Measurements from ENCODE around the gene PCDHGB3. TPM values are rescaled to one million over a fixed set of nuclear protein-coding genes. Genes with fewer than 3 reads are reported as not detected.

The PCDHGB3 gene
- total and polyA plus RNA-seq, 10 of the 15 experiments (the other 5 are each of a cell fraction or from before 2014, with no cell fraction given) = 0.12 to 0.50 (median 0.20) TPM; not detected in 4

GRCh38 chr5:141322261-141322660 is 47.8 kb upstream of the PCDHGB3 start (continued):
- peak; percentile 95 for TF ChIP-seq NFIC (IDR thresholded peaks at IDR 0.05; ENCODE audit: low read depth, low read length)
- 0 out of 2 replicates have a peak, but pooled peaks have one; percentile 54 for TF ChIP-seq PML (IDR thresholded peaks at IDR 0.05; ENCODE audit: low read length)
- peak; percentile 60; the same call in 1 of the 2 replicates for TF ChIP-seq FOXM1 (IDR thresholded peaks at IDR 0.05; ENCODE audit: low read depth, low read length)
- no peak for TF ChIP-seq SREBF1 (IDR thresholded peaks at IDR 0.05; ENCODE audit: low read length)

- H2AFZ ChIP-seq (ENCODE audit: control insufficient read depth, low read depth, low read length) = peak overlapping the region; percentile 98
- no peaks in the 10 kb centered on the region for H4K20me1 ChIP-seq (ENCODE audit: control insufficient read depth, insufficient read depth)
- DNase-seq (ENCODE audit: low read depth, low spot score) = no peak
- H3K36me3 ChIP-seq (ENCODE audit: control insufficient read depth in 2 of 2, insufficient read depth in 2 of 2, low read length in 1 of 2) = no peaks in the 10 kb centered on the region
- BruUV-seq (replicated peaks) = no TSS peak
- H3K4me1 ChIP-seq (ENCODE audit: control insufficient read depth, insufficient read depth, low read length) = no peaks in the 10 kb centered on the region
- H3K79me2 ChIP-seq (ENCODE audit: control insufficient read depth, insufficient read depth, low read length) = no peaks in the 10 kb centered on the region
- in situ Hi-C loops (cut with MboI) (loop anchor here (10.0 kb wide), 1 partner anchor 239 kb away; no protein-coding TSS in a partner anchor), intact Hi-C loops (cut with micrococcal nuclease; ENCODE audit: unreplicated experiment) (no loop called here)
- ChIA-PET RAD21 (ENCODE audit: unreplicated experiment) (no interaction called here), SMC1A (ENCODE audit: uncharacterized antibody, unreplicated experiment) (interaction anchor here (1.0 kb wide), 1 partner anchor 9 kb away, joined by 6 read pairs; no protein-coding TSS in a partner anchor), POLR2A (interaction anchor here (0.6 kb wide), 1 partner anchor 282 kb away, joined by 9 read pairs; no protein-coding TSS in a partner anchor), CTCF (interaction anchor here (0.6 to 1.4 kb wide), 6 partner anchors 22 to 266 kb away, joined by 3 to 5 read pairs (median 4); partner anchors contain the start of gene PCDHGB2)
- peak overlapping the region; percentile 51 for H3K9ac ChIP-seq (ENCODE audit: control insufficient read depth, insufficient read depth, low read length)
- no peak for FAIRE-seq
- H3K27ac ChIP-seq (ENCODE audit: control insufficient read depth, insufficient read depth) = no peak overlapping the region
- WGBS (ENCODE audit: insufficient coverage, insufficient replicate concordance, low lambda C conversion rate, missing lambda C conversion rate) = 36% methylated on average over 27 of the region's 27 CpGs
- H3K27me3 ChIP-seq (replicated peaks in 1 of 2; ENCODE audit: control insufficient read depth in 2 of 2, insufficient read depth in 2 of 2, low read length in 1 of 2) = no peaks in the 10 kb centered on the region; a peak in 1 of 4 replicates
- peak; percentile 94 for ATAC-seq
- peak overlapping the region; percentile 70 for H3K4me3 ChIP-seq
- peaks cover 4% of the 10 kb centered on the region; the same call in 2 of the 3 replicates for H3K9me3 ChIP-seq (replicated peaks; ENCODE audit: control insufficient read depth, insufficient read depth, low read length)
- peak overlapping the region; percentile 83 for H3K4me2 ChIP-seq (ENCODE audit: control insufficient read depth, insufficient read depth)
- TF ChIP-seq SIX5 (IDR thresholded peaks at IDR 0.05; ENCODE audit: low read depth, low read length, severe bottlenecking) (no peak), CTCF (IDR thresholded peaks at IDR 0.05 in 2 of 3, conservative IDR thresholded peaks at IDR 0.05 in 1 of 3; ENCODE audit: control insufficient read depth in 2 of 3, extremely low read depth in 1 of 3, insufficient read depth in 1 of 3, low read depth in 3 of 3, low read length in 3 of 3) (peak; percentile 40 to 71 (median 61); a peak in 5 of 6 replicates), PRDM15 (CRISPR knock-in tag; IDR thresholded peaks at IDR 0.05) (no peak), CBX5 (IDR thresholded peaks at IDR 0.05; ENCODE audit: low read depth) (peak; percentile 79; the same call in 1 of the 2 replicates), CREB1 (IDR thresholded peaks at IDR 0.05; ENCODE audit: low read depth) (peak; percentile 57), EED (IDR thresholded peaks at IDR 0.05; ENCODE audit: low read depth) (peak; percentile 48; the same call in 1 of the 2 replicates), RUNX3 (IDR thresholded peaks at IDR 0.05; ENCODE audit: low read length) (peak; percentile 35; the same call in 1 of the 2 replicates), RAD21 (IDR thresholded peaks at IDR 0.05; ENCODE audit: insufficient read depth, low read depth, low read length) (peak; percentile 78), RFX5 (IDR thresholded peaks at IDR 0.05; ENCODE audit: low read depth, low read length) (no peak), ETV6 (conservative IDR thresholded peaks at IDR 0.05 in 1 of 2, IDR thresholded peaks at IDR 0.05 in 1 of 2; ENCODE audit: borderline replicate concordance in 1 of 2, low read depth in 1 of 2) (peak in 1 of 2 experiments; percentile 67; a peak in 2 of 4 replicates), POLR2A (IDR thresholded peaks at IDR 0.05; ENCODE audit: low read depth, low read length) (peak; percentile 66), TAF1 (IDR thresholded peaks at IDR 0.05; ENCODE audit: borderline replicate concordance, low read depth, low read length) (0 out of 2 replicates have a peak, but pooled peaks have one; percentile 12)
Observed at GRCh38 chr5:141326088-141326854, 43.8 kb upstream of the PCDHGB3 start.
